GM12872 (cell line): ENCODE data around the gene SND1.

Source experiments
- CTCF ChIP-seq: IDR thresholded peaks from 3 replicates; pipeline ENCODE4 v1.5.1; 2011; ENCODE audit warnings: low read depth, mild to moderate bottlenecking, low read length, moderate library complexity; ENCODE audit not compliant: insufficient read depth

Gene SND1

GRCh38 chr7:128124786-128125185, 472.8 kb downstream of the SND1 start:
- no peak for TF ChIP-seq CTCF

- TF ChIP-seq CTCF, result no peak
These were observed 473.8 kb downstream of the SND1 start for GRCh38 chr7:128125816-128126215.

GRCh38 chr7:128128401-128128800, 476.4 kb downstream of the SND1 start:
- TF ChIP-seq CTCF, result no peak

- no peak for TF ChIP-seq CTCF
These were observed 477.4 kb downstream of the SND1 start for GRCh38 chr7:128129224-128129864.

GRCh38 chr7:128131115-128131514, 479.1 kb downstream of the SND1 start:
- no peak for TF ChIP-seq CTCF

- TF ChIP-seq CTCF, result no peak
These were observed 479.7 kb downstream of the SND1 start for GRCh38 chr7:128131731-128132130.

GRCh38 chr7:128132426-128133069, 480.6 kb downstream of the SND1 start:
- no peak for TF ChIP-seq CTCF

- no peak for TF ChIP-seq CTCF
These were observed 483.1 kb downstream of the SND1 start for GRCh38 chr7:128135159-128135514.
